Activated CD4-positive, alpha-beta T cell treated with anti-CD3 and anti-CD28 coated beads for 36 hours (primary cell): Measurements from ENCODE around the gene TPRA1. TPM values are rescaled to one million over a fixed set of nuclear protein-coding genes. Genes with fewer than 3 reads are reported as not detected.

Experiments used
- ATAC-seq: fragments of 200-7000 bp; cut with Tn5 transposase; one replicate; pipeline ENCODE4 v1.10.0; 2021; ENCODE audit warnings: mild to moderate bottlenecking, moderate library complexity
- CTCF ChIA-PET: fragments of 350-600 bp; sonication (Branson Sonifier 250); formaldehyde crosslinking; loops from one replicate; lab custom pipeline; 2021; ENCODE audit warnings: antibody characterized with exemption; lab: Charles Lee
- POLR2A ChIA-PET: fragments of 350-600 bp; sonication (Branson Sonifier 250); formaldehyde crosslinking; loops from one replicate; lab custom pipeline; 2021; ENCODE audit warnings: antibody characterized with exemption, inconsistent platforms; lab: Charles Lee
- DNase-seq: peaks from one replicate; pipeline ENCODE4 v3.0.0-alpha.2; 2020
- H3K27ac Mint-ChIP-seq: one replicate; pipeline ENCODE4 v1.8.0; 2021; ENCODE audit warnings: mixed read lengths
- H3K27me3 Mint-ChIP-seq: one replicate; pipeline ENCODE4 v1.8.0; 2021; ENCODE audit warnings: mixed read lengths
- H3K36me3 Mint-ChIP-seq: one replicate; pipeline ENCODE4 v1.8.0; 2021; ENCODE audit warnings: low read depth, mixed read lengths
- H3K4me1 Mint-ChIP-seq: one replicate; pipeline ENCODE4 v1.8.0; 2021; ENCODE audit warnings: mixed read lengths
- H3K4me3 Mint-ChIP-seq: one replicate; pipeline ENCODE4 v1.8.0; 2021; ENCODE audit warnings: mild to moderate bottlenecking, moderate library complexity, mixed read lengths
- H3K9me3 Mint-ChIP-seq: one replicate; pipeline ENCODE4 v1.8.0; 2021; ENCODE audit warnings: low read depth, mixed read lengths
- intact Hi-C, 2 experiments: fragments of 100-400 bp; cut with DNase I in 1 of 2; cut with micrococcal nuclease in 1 of 2; formaldehyde crosslinking; loops; one replicate each; pipeline versions ENCODE4 v1.14.2 to v1.15.1; 2022 to 2024; cut with DNase I, micrococcal nuclease
- total RNA-seq, 2 experiments: library from RNA; stranded (reverse); gene quantifications; one replicate each; pipeline ENCODE4 v1.2.3, GENCODE V29; 2021

The TPRA1 gene
- total RNA-seq, 2 experiments from 2014 or later: 22.5 to 24.8 TPM

DNA sequence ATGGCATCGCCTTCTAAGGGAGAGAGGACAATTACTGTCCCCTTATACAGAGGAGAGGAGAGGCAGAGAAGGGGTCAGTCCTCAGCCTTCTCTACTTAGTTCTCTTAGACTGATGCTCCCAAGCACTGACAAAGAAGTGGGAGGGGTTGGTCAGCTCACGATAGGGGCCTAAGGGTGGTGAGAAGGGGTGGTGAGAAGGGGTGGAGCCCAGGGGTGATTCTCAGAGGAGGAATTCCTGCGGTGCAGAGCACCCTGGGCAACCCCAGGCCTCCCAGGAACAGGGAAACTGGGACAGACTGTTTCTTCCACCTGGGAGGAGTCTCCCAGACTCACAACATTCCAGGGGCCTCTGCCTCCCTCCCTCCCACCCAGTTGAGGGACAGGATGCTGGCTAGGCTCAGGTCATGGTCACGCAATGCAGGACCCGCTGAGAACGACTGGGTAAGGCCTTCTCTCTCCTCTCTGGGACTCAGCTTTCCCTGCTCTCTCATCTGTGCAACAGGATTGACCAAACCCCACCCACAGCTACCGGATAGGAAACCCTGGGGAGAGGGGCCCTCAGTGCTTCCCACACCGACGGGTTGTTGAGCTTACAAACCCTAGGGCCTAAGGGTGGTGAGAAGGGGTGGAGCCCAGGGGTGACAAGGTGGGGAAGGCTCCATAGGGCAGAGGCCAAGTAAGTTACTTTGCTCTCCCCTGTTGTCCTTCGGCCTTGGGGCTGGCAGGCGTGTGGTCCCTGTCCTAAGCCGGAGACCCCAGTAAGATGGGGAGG is 1.5 kb downstream of the TPRA1 start:
- peak; percentile 21 for ATAC-seq
- Mint-ChIP-seq H3K27me3 (no peaks in the 10 kb centered on the region), H3K9me3 (no peaks in the 10 kb centered on the region), H3K36me3 (peaks cover 5% of the 10 kb centered on the region), H3K4me1 (peaks cover 29% of the 10 kb centered on the region), H3K27ac (peak overlapping the region; percentile 63), H3K4me3 (peak overlapping the region; percentile 84)
- DNase-seq: peak; percentile 62
- intact Hi-C loops: no loop called here
- ChIA-PET POLR2A (interaction anchor here (1.0 to 2.1 kb wide), 3 partner anchors 10 to 22 kb away, joined by 3 to 13 read pairs (median 3); partner anchors contain the start of gene MCM2), CTCF (interaction anchor here (0.9 to 2.4 kb wide), 2 partner anchors 13 to 14 kb away, joined by 3 to 10 read pairs; no protein-coding TSS in a partner anchor)

DNA sequence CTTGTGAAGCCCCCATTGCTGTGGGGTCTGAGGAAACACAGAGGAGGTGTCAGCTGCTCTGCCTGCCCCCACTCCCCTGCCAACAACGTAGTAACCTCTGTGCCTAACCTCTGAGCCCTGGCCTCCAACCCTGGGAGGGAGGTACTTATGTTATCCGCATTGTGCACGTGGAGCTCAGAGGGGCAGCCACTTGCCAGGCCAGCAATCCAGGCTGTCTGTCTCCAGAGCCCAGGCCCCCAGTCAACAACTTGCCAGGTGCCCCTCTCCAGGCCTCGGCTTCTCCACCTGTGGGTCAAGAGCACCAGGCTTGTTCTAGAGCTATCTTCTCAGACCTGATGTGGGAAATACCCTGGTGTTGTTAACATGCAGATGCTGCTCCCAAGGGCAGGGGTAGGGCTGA is 2.7 kb downstream of the TPRA1 start:
- no peak for ATAC-seq
- Mint-ChIP-seq H3K4me1 (peaks cover 29% of the 10 kb centered on the region), H3K27ac (no peak overlapping the region), H3K4me3 (no peak overlapping the region), H3K9me3 (no peaks in the 10 kb centered on the region), H3K36me3 (peaks cover 5% of the 10 kb centered on the region), H3K27me3 (no peaks in the 10 kb centered on the region)
- POLR2A ChIA-PET: interaction anchor here (0.7 kb wide), 1 partner anchor 328 kb away, joined by 3 read pairs; no protein-coding TSS in a partner anchor
- CTCF ChIA-PET: interaction anchor here (0.5 to 2.4 kb wide), 2 partner anchors 13 to 170 kb away, joined by 3 to 10 read pairs; no protein-coding TSS in a partner anchor
- intact Hi-C loops: no loop called here
- no peak for DNase-seq

DNA sequence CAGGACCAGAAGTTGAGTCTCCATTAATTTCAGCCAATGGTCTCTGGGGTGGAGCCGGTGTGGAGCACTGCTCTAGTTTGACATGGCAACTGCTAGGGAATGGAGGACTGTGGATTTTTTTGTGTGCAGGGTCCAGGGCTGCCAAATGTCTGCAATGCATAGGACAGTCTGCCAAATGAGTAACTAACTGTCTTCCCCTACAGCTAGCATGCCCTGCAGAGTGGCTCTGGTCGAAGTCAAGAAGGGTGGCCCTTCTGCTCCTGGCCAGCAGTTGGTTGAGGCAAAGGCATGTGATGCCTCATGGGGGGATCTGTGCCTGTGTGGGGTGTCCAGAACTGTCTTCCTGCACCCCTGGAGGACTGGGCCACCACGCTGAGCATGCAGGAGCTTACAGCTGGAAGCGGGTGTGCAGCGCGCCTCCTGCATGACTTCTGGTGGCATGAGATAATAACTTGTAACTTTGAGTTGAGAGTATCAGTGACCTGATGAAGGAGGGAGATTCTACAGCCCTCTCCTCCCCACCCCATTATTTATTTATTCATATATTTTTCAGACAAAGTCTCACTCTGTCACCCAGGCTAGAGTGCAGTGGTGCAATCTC is 4.6 kb downstream of the TPRA1 start:
- H3K36me3 Mint-ChIP-seq: peaks cover 5% of the 10 kb centered on the region
- POLR2A ChIA-PET: interaction anchor here (0.8 to 1.0 kb wide), 2 partner anchors 21 to 67 kb away, joined by 3 read pairs; no protein-coding TSS in a partner anchor
- H3K27ac Mint-ChIP-seq: no peak overlapping the region

GRCh38 chr3:127585163-127585812 is 5.2 kb downstream of the TPRA1 start:
- DNase-seq: no peak
- ChIA-PET CTCF (interaction anchor here (0.6 to 2.1 kb wide), 2 partner anchors 10 to 117 kb away, joined by 3 to 8 read pairs; no protein-coding TSS in a partner anchor), POLR2A (no interaction called here)
- H3K27me3 Mint-ChIP-seq: no peaks in the 10 kb centered on the region
- H3K36me3 Mint-ChIP-seq: peaks cover 5% of the 10 kb centered on the region
- no peak overlapping the region for H3K27ac Mint-ChIP-seq
- H3K4me3 Mint-ChIP-seq: no peak overlapping the region
- H3K9me3 Mint-ChIP-seq: no peaks in the 10 kb centered on the region
- H3K4me1 Mint-ChIP-seq: peaks cover 27% of the 10 kb centered on the region
- no peak for ATAC-seq
- intact Hi-C loops: no loop called here

More for the DNA sequence above, 4.6 kb downstream of the TPRA1 start:
- CTCF ChIA-PET: interaction anchor here (2.1 kb wide), 1 partner anchor 11 kb away, joined by 8 read pairs; no protein-coding TSS in a partner anchor
- Mint-ChIP-seq H3K4me3 (no peak overlapping the region), H3K27me3 (no peaks in the 10 kb centered on the region), H3K9me3 (no peaks in the 10 kb centered on the region), H3K4me1 (peaks cover 24% of the 10 kb centered on the region)
- DNase-seq (no peak), ATAC-seq (no peak)
- intact Hi-C loops: no loop called here

- H3K9me3 Mint-ChIP-seq: no peaks in the 10 kb centered on the region
- H3K27me3 Mint-ChIP-seq: no peaks in the 10 kb centered on the region
- DNase-seq: no peak
- intact Hi-C loops: no loop called here
- ChIA-PET CTCF (interaction anchor here (0.6 to 1.7 kb wide), 2 partner anchors 9 to 117 kb away, joined by 3 to 5 read pairs; no protein-coding TSS in a partner anchor), POLR2A (no interaction called here)
- peaks cover 27% of the 10 kb centered on the region for H3K4me1 Mint-ChIP-seq
- no peak for ATAC-seq
- H3K36me3 Mint-ChIP-seq: peaks cover 5% of the 10 kb centered on the region
- no peak overlapping the region for H3K4me3 Mint-ChIP-seq
- H3K27ac Mint-ChIP-seq: no peak overlapping the region
These were observed 5.8 kb downstream of the TPRA1 start for GRCh38 chr3:127584734-127585133.

GRCh38 chr3:127580327-127581060 is 10.0 kb downstream of the TPRA1 start:
- no peak for ATAC-seq
- ChIA-PET CTCF (interaction anchor here (0.6 to 0.8 kb wide), 3 partner anchors 211 to 1384 kb away, joined by 3 to 4 read pairs (median 3); no protein-coding TSS in a partner anchor), POLR2A (no interaction called here)
- DNase-seq: no peak
- intact Hi-C loops: no loop called here
- Mint-ChIP-seq H3K27ac (no peak overlapping the region), H3K36me3 (peaks cover 8% of the 10 kb centered on the region), H3K9me3 (no peaks in the 10 kb centered on the region), H3K27me3 (no peaks in the 10 kb centered on the region), H3K4me3 (no peak overlapping the region), H3K4me1 (peaks cover 13% of the 10 kb centered on the region)

DNA sequence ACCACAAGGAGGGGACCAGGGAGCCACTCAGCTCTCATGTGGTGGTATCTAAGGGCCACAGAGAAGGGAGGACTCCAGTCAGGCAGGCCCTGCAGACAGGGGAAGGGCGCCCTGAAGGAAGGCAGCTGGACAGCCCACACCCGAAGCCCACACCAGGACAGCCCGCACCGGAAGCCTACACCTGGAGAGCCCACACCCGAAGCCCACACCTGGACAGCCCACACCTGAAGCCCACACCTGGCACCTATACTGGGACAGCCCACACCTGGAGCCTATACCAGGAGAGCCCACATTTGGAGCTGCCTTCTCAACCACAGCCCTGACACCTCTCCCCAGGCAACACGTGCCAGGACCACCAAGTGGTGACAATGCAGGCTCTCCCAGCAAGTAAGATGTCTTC is 11.7 kb downstream of the TPRA1 start:
- Mint-ChIP-seq H3K4me1 (peaks cover 15% of the 10 kb centered on the region), H3K27ac (no peak overlapping the region), H3K4me3 (no peak overlapping the region), H3K9me3 (no peaks in the 10 kb centered on the region), H3K36me3 (peaks cover 11% of the 10 kb centered on the region), H3K27me3 (no peaks in the 10 kb centered on the region)
- intact Hi-C loops: loop anchor here in 1 of 2 experiments (5.0 kb wide), 1 partner anchor 253 kb away; no protein-coding TSS in a partner anchor
- ATAC-seq (no peak), DNase-seq (no peak)
- CTCF ChIA-PET: interaction anchor here (0.6 kb wide), 1 partner anchor 1763 kb away, joined by 4 read pairs; no protein-coding TSS in a partner anchor
- POLR2A ChIA-PET: no interaction called here

DNA sequence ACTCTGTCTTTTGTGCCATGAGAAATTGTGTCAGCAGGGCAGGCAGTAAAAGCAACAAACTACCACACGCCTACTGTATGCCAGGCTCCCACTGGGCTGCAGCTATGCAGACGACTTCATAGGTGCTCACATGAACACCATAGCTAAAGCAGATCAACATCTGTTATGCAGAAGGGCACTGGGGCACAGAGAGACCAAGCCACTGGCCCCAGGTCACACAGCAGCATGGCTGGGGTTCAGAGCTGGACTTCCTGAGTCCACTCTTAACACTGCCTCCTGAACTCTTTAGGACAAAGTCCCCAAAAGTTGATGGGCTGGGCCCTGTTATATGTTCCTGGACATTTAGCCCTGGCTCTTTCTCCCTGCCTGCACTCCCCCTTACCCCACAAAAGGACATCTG is 12.4 kb downstream of the TPRA1 start:
- Mint-ChIP-seq H3K9me3 (no peaks in the 10 kb centered on the region), H3K4me1 (peaks cover 15% of the 10 kb centered on the region), H3K36me3 (peaks cover 10% of the 10 kb centered on the region), H3K4me3 (no peak overlapping the region), H3K27me3 (no peaks in the 10 kb centered on the region), H3K27ac (no peak overlapping the region)
- no peak for DNase-seq
- intact Hi-C loops: loop anchor here in 1 of 2 experiments (5.0 kb wide), 1 partner anchor 254 kb away; no protein-coding TSS in a partner anchor
- CTCF ChIA-PET: no interaction called here
- ATAC-seq: no peak
- POLR2A ChIA-PET: no interaction called here

GRCh38 chr3:127577448-127577847 is 13.1 kb downstream of the TPRA1 start:
- H3K27me3 Mint-ChIP-seq: no peaks in the 10 kb centered on the region
- CTCF ChIA-PET: no interaction called here
- ATAC-seq: no peak

More at GRCh38 chr3:127577448-127577847, 13.1 kb downstream of the TPRA1 start:
- Mint-ChIP-seq H3K36me3 (peaks cover 10% of the 10 kb centered on the region), H3K4me1 (peaks cover 15% of the 10 kb centered on the region), H3K27ac (no peak overlapping the region), H3K9me3 (no peaks in the 10 kb centered on the region), H3K4me3 (no peak overlapping the region)
- DNase-seq: no peak
- POLR2A ChIA-PET: no interaction called here
- intact Hi-C loops: loop anchor here in 1 of 2 experiments (5.0 kb wide), 1 partner anchor 255 kb away; no protein-coding TSS in a partner anchor
